ENCODE data around the gene EEF1AKMT1. TPM values are rescaled to one million over a fixed set of nuclear protein-coding genes. Genes with fewer than 3 reads are reported as not detected.
"Not testable (repeated sequence)": the region's sequence is repeated elsewhere in the genome, so short reads cannot be mapped to it uniquely, and the experiment has no call there.

EEF1AKMT1 gene
- total RNA-seq, 1 donor from 2014 or later = 3.9 TPM

- Mint-ChIP-seq H3K27ac (no peak overlapping the region), H3K4me1 (no peaks in the 10 kb centered on the region), H3K36me3 (ENCODE audit: low read depth) (peaks cover 9% of the 10 kb centered on the region), H3K4me3 (no peak overlapping the region), H3K9me3 (no peaks in the 10 kb centered on the region), H3K27me3 (no peaks in the 10 kb centered on the region)
- no peak for DNase-seq
- ChIA-PET POLR2A (no interaction called here), CTCF (no interaction called here)
- intact Hi-C loops (cut with micrococcal nuclease) = no loop called here
- no peak for TF ChIP-seq CTCF (IDR thresholded peaks at IDR 0.05)
- ATAC-seq (ENCODE audit: low read depth) = no peak
These were observed 89.2 kb downstream of the EEF1AKMT1 start for GRCh38 chr13:20684546-20684945.

- CTCF ChIA-PET = no interaction called here
- ATAC-seq (ENCODE audit: low read depth) (no peak), DNase-seq (no peak)
- Mint-ChIP-seq H3K27me3 (no peaks in the 10 kb centered on the region), H3K36me3 (ENCODE audit: low read depth) (peaks cover 9% of the 10 kb centered on the region), H3K4me1 (no peaks in the 10 kb centered on the region), H3K9me3 (no peaks in the 10 kb centered on the region), H3K4me3 (no peak overlapping the region), H3K27ac (no peak overlapping the region)
- POLR2A ChIA-PET = no interaction called here
- intact Hi-C loops (cut with micrococcal nuclease) = no loop called here
- no peak for TF ChIP-seq CTCF (IDR thresholded peaks at IDR 0.05)
These were observed 89.7 kb downstream of the EEF1AKMT1 start for GRCh38 chr13:20684041-20684440.

GRCh38 chr13:20682061-20682460, 91.7 kb downstream of the EEF1AKMT1 start:
- POLR2A ChIA-PET = no interaction called here

GRCh38 chr13:20681481-20681880, 92.3 kb downstream of the EEF1AKMT1 start:
- H3K4me3 Mint-ChIP-seq; H3K27me3 Mint-ChIP-seq; H3K4me1 Mint-ChIP-seq; ATAC-seq (ENCODE audit: low read depth); POLR2A ChIA-PET; intact Hi-C loops (cut with micrococcal nuclease); H3K9me3 Mint-ChIP-seq; DNase-seq; H3K27ac Mint-ChIP-seq; CTCF ChIA-PET: not testable (repeated sequence)
- peaks cover 11% of the 10 kb centered on the region for H3K36me3 Mint-ChIP-seq (ENCODE audit: low read depth)

More at GRCh38 chr13:20682061-20682460, 91.7 kb downstream of the EEF1AKMT1 start:
- ATAC-seq (ENCODE audit: low read depth) (no peak), DNase-seq (no peak)
- CTCF ChIA-PET = no interaction called here
- no peak for TF ChIP-seq CTCF (IDR thresholded peaks at IDR 0.05)
- Mint-ChIP-seq H3K36me3 (ENCODE audit: low read depth) (peaks cover 11% of the 10 kb centered on the region), H3K27me3 (no peaks in the 10 kb centered on the region), H3K9me3 (no peaks in the 10 kb centered on the region), H3K27ac (no peak overlapping the region), H3K4me3 (no peak overlapping the region), H3K4me1 (no peaks in the 10 kb centered on the region)
- intact Hi-C loops (cut with micrococcal nuclease) = no loop called here

- CTCF ChIA-PET = no interaction called here
- Mint-ChIP-seq H3K27me3 (no peaks in the 10 kb centered on the region), H3K4me1 (no peaks in the 10 kb centered on the region), H3K9me3 (no peaks in the 10 kb centered on the region), H3K27ac (no peak overlapping the region), H3K36me3 (ENCODE audit: low read depth) (peaks cover 18% of the 10 kb centered on the region), H3K4me3 (no peak overlapping the region)
- DNase-seq = no peak
- intact Hi-C loops (cut with micrococcal nuclease) = no loop called here
- TF ChIP-seq CTCF (IDR thresholded peaks at IDR 0.05) = no peak
- POLR2A ChIA-PET = no interaction called here
- ATAC-seq (ENCODE audit: low read depth) = no peak
These were observed 93.2 kb downstream of the EEF1AKMT1 start for GRCh38 chr13:20680416-20681080.

- no peak overlapping the region for H3K27ac Mint-ChIP-seq
- DNase-seq (no peak), ATAC-seq (ENCODE audit: low read depth) (no peak)
- no peak overlapping the region for H3K4me3 Mint-ChIP-seq
- no peaks in the 10 kb centered on the region for H3K27me3 Mint-ChIP-seq
- H3K4me1 Mint-ChIP-seq = no peaks in the 10 kb centered on the region
- TF ChIP-seq CTCF (IDR thresholded peaks at IDR 0.05) = no peak
- POLR2A ChIA-PET = no interaction called here
- peaks cover 23% of the 10 kb centered on the region for H3K36me3 Mint-ChIP-seq (ENCODE audit: low read depth)
- no peaks in the 10 kb centered on the region for H3K9me3 Mint-ChIP-seq
- CTCF ChIA-PET = no interaction called here
- intact Hi-C loops (cut with micrococcal nuclease) = no loop called here
These were observed 93.9 kb downstream of the EEF1AKMT1 start for GRCh38 chr13:20679879-20680278.

Data from activated B cell treated with CpG ODN at 0.5 μM for 24 hours (primary cell).